WTC11 (cell line): ENCODE measurements around the gene ZBTB24.

Experiments
- AR ChIP-seq: fragments of 250-450 bp; sonication (Bioruptor Pico); IDR thresholded peaks from 2 replicates; pipeline ENCODE4 v1.9.0; 2021; ENCODE audit warnings: mild to moderate bottlenecking
- ATF6 ChIP-seq: sonication (generic); formaldehyde crosslinking; IDR thresholded peaks from 2 replicates; pipeline ENCODE4 v1.8.1; 2023; ENCODE audit warnings: mild to moderate bottlenecking, missing genetic modification reagents
- CTCF ChIP-seq: fragments of 200-600 bp; IDR thresholded peaks from 2 replicates; pipeline ENCODE4 v1.8.0; 2022; ENCODE audit warnings: antibody characterized with exemption
- TF ChIP-seq, protein P1 (sequence below): sonication (generic); formaldehyde crosslinking; IDR thresholded peaks from 2 replicates; pipeline ENCODE4 v1.8.0; 2023; ENCODE audit warnings: missing genetic modification reagents

DNA sequence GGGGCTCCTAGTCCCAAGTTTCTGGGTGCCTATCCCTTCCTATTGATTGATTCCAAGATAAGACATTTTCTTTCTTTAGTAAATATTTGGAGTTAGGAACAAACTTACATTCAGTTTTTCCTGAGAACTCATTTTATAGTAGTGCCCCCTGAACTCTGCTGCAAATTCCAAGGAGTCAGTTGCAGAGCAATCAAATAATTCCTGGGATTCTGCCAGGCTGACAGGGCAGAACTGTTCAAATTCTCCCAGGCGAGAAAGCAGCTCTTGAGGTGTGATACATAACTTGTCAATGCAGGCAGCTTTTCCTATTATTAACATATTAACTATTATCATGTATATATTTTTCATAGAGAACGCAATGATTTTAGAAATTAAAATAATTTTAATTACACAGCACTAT, 15.9 kb upstream of the ZBTB24 start:
- TF ChIP-seq AR (no peak), CTCF (no peak), ATF6 (CRISPR knock-in tag) (no peak)
- TF ChIP-seq, protein P1, sequence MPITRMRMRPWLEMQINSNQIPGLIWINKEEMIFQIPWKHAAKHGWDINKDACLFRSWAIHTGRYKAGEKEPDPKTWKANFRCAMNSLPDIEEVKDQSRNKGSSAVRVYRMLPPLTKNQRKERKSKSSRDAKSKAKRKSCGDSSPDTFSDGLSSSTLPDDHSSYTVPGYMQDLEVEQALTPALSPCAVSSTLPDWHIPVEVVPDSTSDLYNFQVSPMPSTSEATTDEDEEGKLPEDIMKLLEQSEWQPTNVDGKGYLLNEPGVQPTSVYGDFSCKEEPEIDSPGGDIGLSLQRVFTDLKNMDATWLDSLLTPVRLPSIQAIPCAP = no peak
